Central memory CD4-positive, alpha-beta T cell (primary cell): ENCODE results near the gene PGD.
"Not testable (repeated sequence)": the region's sequence is repeated elsewhere in the genome, so short reads cannot be mapped to it uniquely, and the experiment has no call there.

ENCODE experiments used
- DNase-seq: peaks from one replicate; pipeline ENCODE4 v3.0.0; 2022

PGD gene

DNA sequence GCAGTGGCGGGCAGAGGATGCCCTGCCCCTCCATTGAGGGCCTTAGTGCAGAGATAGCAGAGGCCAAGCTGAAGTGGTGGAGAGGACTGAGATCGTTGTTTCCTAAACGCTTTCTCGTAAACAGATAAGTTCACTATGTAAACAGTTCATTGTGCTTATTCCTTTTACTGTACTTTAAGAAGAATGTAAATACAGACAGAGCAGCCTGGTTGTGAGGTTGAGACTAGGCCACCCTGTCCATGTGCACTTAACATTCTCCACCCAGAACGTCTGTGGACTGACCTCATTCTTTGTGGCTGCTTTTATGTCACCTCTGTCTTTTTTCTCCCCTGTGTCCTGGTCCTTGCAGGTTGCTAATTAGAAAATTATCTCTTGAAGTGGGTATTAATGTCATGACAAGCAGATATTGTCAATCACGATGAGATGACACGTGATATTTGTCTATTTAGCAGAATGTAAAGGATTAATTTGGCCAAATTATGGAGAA is 39.9 kb downstream of the PGD start:
- DNase-seq: no peak

DNA sequence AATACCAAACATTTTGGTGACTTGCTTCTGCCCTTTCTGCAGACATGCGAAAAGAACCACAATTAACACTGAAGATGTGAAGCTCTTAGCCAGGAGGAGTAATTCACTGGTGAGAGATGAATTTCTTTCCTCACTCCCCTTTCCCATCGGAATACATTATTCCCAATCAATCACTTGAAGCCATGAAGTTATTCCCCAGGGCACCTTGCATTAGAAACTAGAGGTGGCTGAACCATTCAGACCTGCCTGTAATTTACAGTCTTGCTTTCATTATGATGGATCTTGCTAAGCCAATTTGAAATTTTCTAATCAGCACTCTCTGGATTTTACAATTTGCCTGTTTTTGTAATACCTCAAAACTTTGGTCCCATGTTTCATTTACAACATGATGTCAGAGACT is 41.4 kb downstream of the PGD start:
- DNase-seq: no peak

DNA sequence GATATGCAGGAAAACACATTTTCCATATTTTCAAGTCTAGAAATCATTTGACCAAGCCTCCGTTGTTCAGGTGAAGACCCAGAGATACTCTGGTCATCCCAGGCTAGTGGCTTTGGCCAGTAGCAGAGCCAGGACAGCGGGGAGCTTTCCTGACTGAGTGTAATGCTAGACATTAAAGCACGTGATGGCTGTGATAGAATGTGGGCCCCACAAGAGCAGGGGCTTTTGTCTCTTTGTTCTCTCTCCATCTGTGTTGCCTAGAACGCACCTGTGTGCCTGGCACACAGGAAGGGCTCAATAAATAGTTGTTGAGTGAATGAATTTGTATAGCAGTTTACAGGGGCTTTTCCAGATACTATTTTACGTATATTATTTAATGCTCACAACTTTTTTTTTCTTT is 41.9 kb downstream of the PGD start:
- no peak for DNase-seq

DNA sequence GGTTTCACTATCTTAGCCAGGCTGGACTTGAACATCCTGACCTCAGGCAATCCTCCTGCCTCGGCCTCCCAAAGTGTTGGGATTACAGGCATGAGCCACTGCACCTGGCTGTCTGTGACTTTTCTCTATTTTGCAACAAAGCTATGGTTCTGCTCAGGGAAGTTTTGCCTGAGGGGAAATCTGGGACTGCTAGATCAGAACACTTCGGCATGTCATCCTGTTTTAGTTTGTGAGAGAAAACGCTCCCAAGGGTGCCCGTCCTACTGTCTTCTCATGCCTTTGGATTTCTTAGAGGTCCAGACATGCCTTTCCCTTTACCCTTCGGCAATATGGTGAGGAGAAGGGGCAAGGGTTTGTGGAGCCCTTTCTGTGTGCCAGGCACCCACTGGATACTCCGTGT is 45.4 kb downstream of the PGD start:
- DNase-seq: no peak

DNA sequence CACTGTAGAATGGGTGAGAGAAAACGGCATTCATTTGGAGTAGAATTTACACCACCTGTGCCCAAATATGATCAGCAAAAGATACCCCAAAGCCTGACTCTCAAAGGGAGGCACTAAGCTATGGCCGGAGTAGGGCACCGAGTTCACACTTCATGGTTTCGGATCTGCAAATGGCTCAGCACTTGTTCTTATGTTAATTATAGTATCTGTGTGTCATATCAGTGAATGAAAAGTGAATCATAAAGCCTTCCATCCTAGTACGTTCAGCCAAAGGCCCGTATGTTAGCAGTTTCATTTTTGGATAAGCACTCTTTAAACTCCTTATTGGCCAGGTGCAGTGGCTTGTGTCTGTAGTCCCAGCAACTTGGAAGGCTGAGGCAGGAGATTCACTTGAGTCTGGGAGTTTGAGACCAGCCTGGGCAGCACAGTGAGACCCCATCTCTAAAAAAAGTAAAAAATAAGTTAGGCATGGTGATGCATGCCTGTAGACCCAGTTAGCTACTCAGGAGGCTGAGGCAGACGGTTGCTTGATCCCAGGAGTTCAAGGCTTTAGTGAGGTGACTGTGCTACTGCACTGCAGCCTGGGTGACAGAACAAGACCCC is 46.0 kb downstream of the PGD start:
- DNase-seq: no peak

DNA sequence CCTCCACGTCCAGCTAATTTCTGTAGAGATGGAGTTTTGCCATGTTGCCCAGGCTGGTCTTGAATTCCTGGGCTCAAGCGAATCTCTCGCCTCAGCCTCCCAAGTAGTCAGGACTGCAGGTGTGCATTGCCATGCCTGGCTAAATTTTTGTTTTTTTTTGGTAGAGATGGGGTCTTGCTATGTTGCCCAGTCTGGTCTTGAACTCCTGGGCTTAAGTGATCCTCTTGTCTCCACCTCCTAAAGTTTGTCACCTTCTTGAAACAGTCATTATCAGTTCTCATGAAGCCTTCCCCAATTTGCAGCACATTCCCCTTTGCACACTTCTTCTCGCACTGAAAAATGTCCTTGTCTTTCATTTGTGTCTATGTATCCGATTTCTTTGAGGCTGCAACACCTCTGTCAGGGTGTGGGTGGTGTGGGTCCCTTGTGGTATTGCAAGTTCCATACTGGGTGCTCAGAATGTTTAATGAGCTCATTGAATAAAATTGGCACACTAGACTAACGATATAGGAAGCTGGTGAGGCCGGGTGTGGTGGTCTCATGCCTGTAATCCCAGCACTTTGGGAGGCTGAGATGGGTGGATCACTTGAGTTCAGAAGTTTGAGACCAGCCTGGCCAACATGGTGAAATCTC is 48.0 kb downstream of the PGD start:
- DNase-seq: no peak

DNA sequence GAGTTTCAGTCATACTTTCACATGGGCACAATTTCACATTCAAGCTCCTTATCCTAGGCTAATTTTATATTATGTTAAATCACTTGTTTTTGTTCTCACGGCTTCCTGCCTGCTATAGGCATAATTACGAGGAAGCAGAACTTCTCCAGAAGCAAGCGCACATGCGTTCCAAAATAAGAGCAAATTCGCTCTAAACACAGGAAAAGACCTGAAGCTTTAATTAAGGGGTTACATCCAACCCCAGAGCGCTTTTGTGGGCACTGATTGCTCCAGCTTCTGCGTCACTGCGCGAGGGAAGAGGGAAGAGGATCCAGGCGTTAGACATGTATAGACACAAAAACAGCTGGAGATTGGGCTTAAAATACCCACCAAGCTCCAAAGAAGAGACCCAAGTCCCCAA is 50.9 kb downstream of the PGD start, which contains the start of gene CORT:
TSS of gene CORT (plus strand) at position 281 of the 400 bp plus-strand sequence. CDS start 193 bp downstream, outside the sequence.
- no peak for DNase-seq

DNA sequence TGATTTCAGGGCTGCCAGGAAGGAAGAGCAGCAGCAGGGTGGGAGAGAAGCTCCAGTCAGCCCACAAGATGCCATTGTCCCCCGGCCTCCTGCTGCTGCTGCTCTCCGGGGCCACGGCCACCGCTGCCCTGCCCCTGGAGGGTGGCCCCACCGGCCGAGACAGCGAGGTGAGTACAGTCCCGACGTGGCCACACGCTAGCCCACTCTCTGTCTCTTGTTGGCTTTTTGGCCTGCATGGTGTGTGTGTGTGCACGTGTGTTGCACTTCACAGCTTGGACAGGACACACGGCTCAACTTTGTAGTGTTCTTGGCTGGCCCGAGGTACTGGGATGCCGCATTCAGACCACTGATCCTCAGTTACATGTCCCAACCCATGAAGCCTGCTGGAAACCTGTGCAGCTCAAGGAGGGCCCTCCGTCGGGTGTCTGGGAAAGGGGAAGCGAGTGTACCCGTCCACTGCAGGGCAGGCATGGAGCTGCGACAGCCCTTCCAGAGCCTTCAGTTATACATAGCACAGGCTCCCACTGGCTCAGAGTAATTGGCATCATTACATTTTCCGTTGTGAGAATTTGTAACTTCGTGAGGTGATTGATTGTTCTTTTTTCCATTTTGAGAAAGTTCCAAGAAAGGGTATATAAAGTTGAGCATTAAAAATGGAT is 51.4 kb downstream of the PGD start:
- DNase-seq: no peak

DNA sequence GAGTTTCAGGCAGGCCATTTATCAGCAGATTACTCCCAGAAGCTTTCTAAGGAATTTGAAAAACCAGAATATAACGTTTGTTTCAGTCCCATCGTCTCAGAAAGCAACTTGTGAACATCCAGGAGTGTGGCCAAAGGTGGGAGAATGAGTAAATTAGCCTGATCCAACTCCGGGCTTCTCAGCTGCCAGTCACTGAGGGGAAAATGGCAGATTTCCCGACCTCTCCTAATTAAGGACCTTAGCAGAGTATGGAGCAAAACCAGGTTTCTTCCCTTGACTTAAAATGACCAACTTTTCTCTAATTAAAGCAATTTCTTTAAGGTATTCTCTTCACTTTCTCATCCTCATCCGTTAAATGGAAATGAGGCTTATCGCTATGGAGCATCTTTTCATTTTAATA is 52.0 kb downstream of the PGD start:
- no peak for DNase-seq

DNA sequence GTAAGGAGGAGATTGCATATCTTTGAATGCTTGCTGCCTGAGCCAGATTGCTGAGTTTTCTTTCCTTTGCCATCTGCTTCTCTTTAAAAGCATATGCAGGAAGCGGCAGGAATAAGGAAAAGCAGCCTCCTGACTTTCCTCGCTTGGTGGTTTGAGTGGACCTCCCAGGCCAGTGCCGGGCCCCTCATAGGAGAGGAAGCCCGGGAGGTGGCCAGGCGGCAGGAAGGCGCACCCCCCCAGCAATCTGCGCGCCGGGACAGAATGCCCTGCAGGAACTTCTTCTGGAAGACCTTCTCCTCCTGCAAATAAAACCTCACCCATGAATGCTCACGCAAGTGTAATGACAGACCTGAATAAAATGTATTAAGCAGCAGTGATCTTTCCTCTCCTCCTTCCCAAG is 52.4 kb downstream of the PGD start:
- DNase-seq: no peak

DNA sequence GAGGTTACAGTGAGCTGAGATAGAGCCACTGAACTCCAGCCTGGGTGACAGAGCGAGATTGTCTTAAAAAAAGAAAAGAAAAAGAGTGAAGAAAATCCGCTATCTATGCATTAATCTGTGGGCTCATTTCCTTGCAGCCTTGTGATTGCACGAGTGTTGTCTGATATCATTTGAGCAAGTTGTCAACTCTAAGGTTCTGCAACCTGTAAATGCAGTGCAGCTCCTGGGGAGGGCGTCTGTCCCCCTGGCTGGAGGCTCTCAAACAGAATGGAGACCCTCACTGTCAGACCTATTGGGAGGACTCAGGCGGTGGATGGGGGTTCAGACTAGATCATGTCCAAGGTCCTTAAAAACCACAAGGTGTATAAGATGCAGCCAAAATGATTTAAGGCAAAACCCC is 57.2 kb downstream of the PGD start:
- no peak for DNase-seq

DNA sequence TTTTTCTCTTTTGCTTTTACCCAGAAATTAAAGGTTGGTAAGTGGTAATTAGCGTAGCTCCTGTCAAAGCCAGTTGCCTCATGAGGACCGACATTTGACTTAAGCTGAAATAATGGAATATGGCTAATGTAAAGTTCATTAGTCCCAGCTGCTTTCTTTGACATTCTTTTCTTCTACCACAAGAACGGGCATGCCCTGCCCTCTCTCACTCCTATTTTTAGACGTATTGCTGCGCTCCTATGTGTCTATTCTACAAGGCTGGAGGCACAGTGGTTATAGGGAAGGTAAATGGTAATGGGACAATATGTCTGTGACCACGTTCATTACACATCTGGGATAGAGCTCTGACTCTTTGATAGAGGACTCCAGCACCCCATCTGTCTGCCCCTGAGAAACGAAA is 57.8 kb downstream of the PGD start:
- DNase-seq: no peak

DNA sequence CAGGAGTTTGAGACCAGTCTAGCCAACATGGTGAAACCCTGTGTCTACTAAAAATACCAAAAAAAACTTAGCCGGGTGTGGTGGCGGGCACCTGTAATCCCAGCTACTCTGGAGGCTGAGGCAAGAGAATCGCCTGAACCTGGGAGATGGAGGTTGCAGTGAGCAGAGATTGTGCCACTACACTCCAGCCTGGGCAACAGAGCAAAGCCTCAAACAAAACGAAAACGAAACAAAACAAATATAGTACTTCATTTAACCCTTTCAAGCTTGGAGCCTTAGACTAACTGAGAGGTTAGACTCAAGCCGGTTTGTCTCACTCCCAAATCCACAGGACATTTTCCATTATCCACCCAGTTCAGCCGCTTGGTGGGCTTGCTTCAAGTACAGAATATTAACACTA is 58.6 kb downstream of the PGD start:
- not testable (repeated sequence) for DNase-seq

DNA sequence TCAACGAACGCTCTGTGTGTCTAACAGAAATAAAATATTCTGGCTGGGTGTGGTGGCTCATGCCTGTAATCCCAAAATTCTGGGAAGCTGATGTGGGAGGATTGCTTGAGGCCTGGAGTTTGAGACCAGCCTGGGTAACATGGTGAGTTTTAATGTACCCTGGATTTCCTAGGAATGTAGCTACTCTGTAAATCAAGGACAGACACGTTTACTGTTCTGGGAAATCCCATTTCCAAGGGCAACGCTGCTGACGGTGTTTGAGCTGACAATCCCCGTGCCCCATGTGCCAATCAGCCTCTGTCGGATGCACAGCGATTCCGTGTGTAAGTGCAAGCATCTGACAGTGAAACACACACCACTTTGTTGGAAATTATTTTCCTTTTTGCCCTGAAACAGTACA is 59.0 kb downstream of the PGD start:
- DNase-seq: no peak

DNA sequence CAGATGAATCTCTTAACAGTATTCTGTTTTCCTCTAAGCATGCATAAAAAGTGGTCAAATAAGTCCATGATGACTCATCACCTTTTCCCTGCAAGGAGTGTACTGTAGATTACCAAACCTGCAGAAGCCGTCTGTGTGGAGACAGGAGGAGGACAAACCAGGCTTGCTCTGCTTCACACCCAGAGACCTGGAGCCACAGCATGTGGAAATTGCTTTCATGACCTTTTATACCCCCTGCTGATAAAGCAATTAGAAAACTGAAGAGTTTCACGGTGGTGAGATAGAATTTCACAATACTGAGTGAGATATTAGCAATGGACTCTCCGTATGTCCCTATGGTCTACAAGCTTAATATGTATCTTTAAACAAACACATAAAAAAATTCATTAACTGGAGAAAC is 60.3 kb downstream of the PGD start:
- no peak for DNase-seq

DNA sequence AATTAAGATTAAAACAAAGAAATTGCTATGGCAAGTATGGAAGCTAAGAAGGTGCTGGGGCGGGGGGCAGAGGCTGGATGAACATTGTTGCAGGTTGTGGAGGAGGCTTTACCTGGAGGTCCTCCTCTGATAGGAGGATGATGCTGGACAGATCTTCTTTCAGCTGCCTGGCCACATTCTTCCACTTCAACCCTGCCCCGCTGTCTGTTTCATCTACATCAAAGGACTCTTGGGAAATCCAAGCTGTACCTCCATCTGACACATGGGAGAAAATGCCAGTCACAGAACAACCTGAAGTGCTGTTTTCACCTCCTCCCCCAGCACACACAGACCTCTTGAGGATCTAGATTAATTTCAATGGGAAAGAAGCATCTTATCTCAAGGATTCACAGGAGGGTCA is 68.2 kb downstream of the PGD start:
- DNase-seq: no peak

DNA sequence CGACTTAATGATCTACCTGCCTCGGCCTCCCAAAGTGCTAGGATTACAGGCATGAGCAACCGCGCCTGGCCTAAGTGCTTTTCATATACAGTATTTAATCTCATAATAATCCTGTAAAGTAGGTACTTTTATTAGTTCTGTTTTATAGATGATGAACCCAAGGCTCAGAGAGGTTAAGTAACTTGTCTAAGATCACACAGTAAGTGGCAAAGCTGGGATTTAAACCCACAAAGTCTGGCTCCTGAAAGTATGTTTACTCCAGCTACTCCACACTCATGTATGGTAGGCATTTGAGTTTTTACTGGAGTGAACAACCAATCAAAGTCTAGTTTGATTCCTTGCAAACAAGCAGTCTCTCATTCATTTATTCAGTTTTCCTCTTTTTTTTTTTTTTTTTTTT is 71.2 kb downstream of the PGD start:
- no peak for DNase-seq
